Measurements from ENCODE around the gene TRIP13. TPM values are rescaled to one million over a fixed set of nuclear protein-coding genes. Genes with fewer than 3 reads are reported as not detected.

TRIP13 gene
- total and polyA plus RNA-seq, 10 of the 15 experiments (the other 5 are each of a cell fraction or from before 2014, with no cell fraction given) = 15.1 to 64.9 (median 32.2) TPM

- no peak for TF ChIP-seq POU2F2 (IDR thresholded peaks at IDR 0.05; ENCODE audit: borderline replicate concordance, low read depth, low read length)
- TF ChIP-seq, protein P1, sequence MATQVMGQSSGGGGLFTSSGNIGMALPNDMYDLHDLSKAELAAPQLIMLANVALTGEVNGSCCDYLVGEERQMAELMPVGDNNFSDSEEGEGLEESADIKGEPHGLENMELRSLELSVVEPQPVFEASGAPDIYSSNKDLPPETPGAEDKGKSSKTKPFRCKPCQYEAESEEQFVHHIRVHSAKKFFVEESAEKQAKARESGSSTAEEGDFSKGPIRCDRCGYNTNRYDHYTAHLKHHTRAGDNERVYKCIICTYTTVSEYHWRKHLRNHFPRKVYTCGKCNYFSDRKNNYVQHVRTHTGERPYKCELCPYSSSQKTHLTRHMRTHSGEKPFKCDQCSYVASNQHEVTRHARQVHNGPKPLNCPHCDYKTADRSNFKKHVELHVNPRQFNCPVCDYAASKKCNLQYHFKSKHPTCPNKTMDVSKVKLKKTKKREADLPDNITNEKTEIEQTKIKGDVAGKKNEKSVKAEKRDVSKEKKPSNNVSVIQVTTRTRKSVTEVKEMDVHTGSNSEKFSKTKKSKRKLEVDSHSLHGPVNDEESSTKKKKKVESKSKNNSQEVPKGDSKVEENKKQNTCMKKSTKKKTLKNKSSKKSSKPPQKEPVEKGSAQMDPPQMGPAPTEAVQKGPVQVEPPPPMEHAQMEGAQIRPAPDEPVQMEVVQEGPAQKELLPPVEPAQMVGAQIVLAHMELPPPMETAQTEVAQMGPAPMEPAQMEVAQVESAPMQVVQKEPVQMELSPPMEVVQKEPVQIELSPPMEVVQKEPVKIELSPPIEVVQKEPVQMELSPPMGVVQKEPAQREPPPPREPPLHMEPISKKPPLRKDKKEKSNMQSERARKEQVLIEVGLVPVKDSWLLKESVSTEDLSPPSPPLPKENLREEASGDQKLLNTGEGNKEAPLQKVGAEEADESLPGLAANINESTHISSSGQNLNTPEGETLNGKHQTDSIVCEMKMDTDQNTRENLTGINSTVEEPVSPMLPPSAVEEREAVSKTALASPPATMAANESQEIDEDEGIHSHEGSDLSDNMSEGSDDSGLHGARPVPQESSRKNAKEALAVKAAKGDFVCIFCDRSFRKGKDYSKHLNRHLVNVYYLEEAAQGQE (IDR thresholded peaks at IDR 0.05; ENCODE audit: low read depth, low read length) = no peak
- TF ChIP-seq PML (IDR thresholded peaks at IDR 0.05; ENCODE audit: low read length) = no peak
- no peak for TF ChIP-seq ESRRA (IDR thresholded peaks at IDR 0.05; ENCODE audit: low read length)
- TF ChIP-seq RUNX3 (IDR thresholded peaks at IDR 0.05; ENCODE audit: low read length) = no peak
Observed at GRCh38 chr5:945691-946551, 53.2 kb downstream of the TRIP13 start (continued).

DNA sequence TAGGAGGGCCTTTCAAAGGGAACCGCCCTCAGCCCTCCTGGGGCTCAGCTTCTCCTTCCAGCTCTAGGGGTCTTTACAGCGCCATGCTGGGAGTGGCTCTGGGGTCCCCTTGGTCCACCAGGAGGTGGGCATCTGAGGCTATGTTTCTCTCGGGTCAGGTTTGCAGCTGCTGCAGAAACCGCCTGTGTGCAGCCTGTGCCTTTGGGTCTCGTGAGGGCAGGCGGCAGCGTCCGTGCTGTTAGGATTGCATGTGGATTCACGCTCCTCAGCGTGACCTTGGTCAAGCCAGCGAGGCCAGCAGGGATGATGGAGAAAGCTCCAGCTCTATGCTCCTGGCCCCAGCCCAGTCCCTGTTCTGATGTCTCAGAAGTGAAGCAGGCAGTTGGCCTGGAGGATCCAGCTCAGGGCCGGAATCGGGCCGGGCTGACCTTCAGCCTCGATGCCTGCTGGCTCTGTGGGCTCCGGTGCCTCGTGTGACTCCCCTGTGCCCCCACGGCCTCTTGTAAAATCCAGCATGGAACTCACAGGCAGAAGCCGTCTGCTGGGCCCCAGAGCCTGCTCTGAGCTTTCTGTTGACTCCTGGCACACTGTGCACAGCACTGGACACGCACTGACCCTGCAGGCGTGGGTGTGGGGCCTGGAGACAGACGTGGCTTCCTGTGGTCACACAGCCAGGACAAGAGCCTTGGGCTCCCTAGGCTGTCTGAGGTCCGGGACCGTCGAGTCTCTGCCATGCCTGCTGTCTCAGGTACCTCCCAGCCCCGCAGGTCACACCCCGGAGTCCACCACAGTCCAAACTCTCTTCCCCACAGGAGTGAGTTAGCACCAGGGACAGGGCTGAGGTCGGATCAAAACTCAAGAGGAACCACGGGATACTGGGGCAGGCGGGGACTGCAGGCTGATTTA, 54.3 kb downstream of the TRIP13 start:
- BruUV-seq (replicated peaks) = no TSS peak
- H3K9ac ChIP-seq (ENCODE audit: control insufficient read depth, insufficient read depth, low read length) = no peak overlapping the region
- in situ Hi-C loops (cut with MboI) (no loop called here), intact Hi-C loops (cut with micrococcal nuclease; ENCODE audit: unreplicated experiment) (no loop called here)
- DNase-seq (ENCODE audit: low read depth, low spot score) (no peak), ATAC-seq (no peak), FAIRE-seq (no peak)
- TF ChIP-seq TBL1XR1 (IDR thresholded peaks at IDR 0.05; ENCODE audit: low read depth, low read length) (no peak), ZNF217 (IDR thresholded peaks at IDR 0.05) (no peak), ZNF622 (IDR thresholded peaks at IDR 0.05) (no peak), TARDBP (IDR thresholded peaks at IDR 0.05; ENCODE audit: borderline replicate concordance) (no peak), KDM1A (IDR thresholded peaks at IDR 0.05; ENCODE audit: borderline replicate concordance) (no peak), NR2C1 (IDR thresholded peaks at IDR 0.05) (no peak), KAT2A (conservative IDR thresholded peaks at IDR 0.05; ENCODE audit: control insufficient read depth, low read depth, low read length) (no peak)
- ChIA-PET CTCF (interaction anchor here (1.2 kb wide), 1 partner anchor 12 kb away, joined by 3 read pairs; no protein-coding TSS in a partner anchor), SMC1A (ENCODE audit: uncharacterized antibody, unreplicated experiment) (no interaction called here), RAD21 (ENCODE audit: unreplicated experiment) (no interaction called here), POLR2A (no interaction called here)
- H3K27ac ChIP-seq (ENCODE audit: control insufficient read depth, insufficient read depth) = no peak overlapping the region
- WGBS (ENCODE audit: insufficient coverage, insufficient replicate concordance, low lambda C conversion rate, missing lambda C conversion rate) = 26% methylated on average over 30 of the region's 30 CpGs
- H4K20me1 ChIP-seq (ENCODE audit: control insufficient read depth, insufficient read depth) = no peaks in the 10 kb centered on the region
- peaks cover 3 to 5% of the 10 kb centered on the region in 2 experiments; a peak in 2 of 4 replicates for H3K27me3 ChIP-seq (replicated peaks in 1 of 2; ENCODE audit: control insufficient read depth in 2 of 2, insufficient read depth in 2 of 2, low read length in 1 of 2)
- H3K79me2 ChIP-seq (ENCODE audit: control insufficient read depth, insufficient read depth, low read length) = no peaks in the 10 kb centered on the region
- no peak overlapping the region for H2AFZ ChIP-seq (ENCODE audit: control insufficient read depth, low read depth, low read length)
- no peaks in the 10 kb centered on the region; the same call in 1 of the 2 replicates for H3K4me1 ChIP-seq (ENCODE audit: control insufficient read depth, insufficient read depth, low read length)
- no peak overlapping the region for H3K4me3 ChIP-seq
- no peak overlapping the region for H3K4me2 ChIP-seq (ENCODE audit: control insufficient read depth, insufficient read depth)
- H3K9me3 ChIP-seq (replicated peaks; ENCODE audit: control insufficient read depth, insufficient read depth, low read length) = no peaks in the 10 kb centered on the region; the same call in 2 of the 3 replicates
- no peaks in the 10 kb centered on the region for H3K36me3 ChIP-seq (ENCODE audit: control insufficient read depth in 2 of 2, insufficient read depth in 2 of 2, low read length in 1 of 2)

All from GM12878 (cell line).